GM11168 (cell line): ENCODE data around the gene ARID1B.

Experiments used
- in situ Hi-C: fragments of 300-500 bp; cut with MboI; formaldehyde crosslinking; loops from one replicate; pipeline ENCODE4 v1.12.0; 2022; ENCODE audit warnings: low sequenced_read_pairs; ENCODE audit not compliant: unreplicated experiment

The ARID1B gene

GRCh38 chr6:157206359-157206815 lies 429.2 kb downstream of the ARID1B start:
- in situ Hi-C loops: no loop called here

GRCh38 chr6:157207521-157208076 lies 430.4 kb downstream of the ARID1B start:
- in situ Hi-C loops: no loop called here

- in situ Hi-C loops: no loop called here
These were observed 432.8 kb downstream of the ARID1B start for GRCh38 chr6:157209865-157210530.

DNA sequence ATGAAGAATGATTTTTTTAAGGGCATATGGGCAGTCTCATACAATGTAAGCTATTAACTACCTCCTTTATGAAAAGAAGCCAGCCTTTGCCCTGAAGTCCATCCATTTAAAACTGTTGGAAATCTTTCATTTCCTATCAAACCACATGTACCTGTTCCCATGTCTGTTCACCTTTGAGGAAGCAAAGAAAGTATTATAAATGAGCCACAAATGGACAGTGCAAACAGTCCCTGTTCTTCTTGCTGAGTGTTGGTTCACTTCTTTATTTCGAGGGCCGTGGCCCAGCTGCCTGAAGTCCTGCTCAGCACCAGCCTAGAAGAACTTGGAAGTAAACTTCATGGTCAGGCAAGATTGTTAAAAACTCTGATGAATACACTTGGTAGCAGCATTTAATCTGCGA lies 433.8 kb downstream of the ARID1B start:
- in situ Hi-C loops: no loop called here

GRCh38 chr6:157211603-157212455 lies 434.7 kb downstream of the ARID1B start:
- in situ Hi-C loops: no loop called here

- in situ Hi-C loops: no loop called here
These were observed 436.2 kb downstream of the ARID1B start for GRCh38 chr6:157213426-157213825.

DNA sequence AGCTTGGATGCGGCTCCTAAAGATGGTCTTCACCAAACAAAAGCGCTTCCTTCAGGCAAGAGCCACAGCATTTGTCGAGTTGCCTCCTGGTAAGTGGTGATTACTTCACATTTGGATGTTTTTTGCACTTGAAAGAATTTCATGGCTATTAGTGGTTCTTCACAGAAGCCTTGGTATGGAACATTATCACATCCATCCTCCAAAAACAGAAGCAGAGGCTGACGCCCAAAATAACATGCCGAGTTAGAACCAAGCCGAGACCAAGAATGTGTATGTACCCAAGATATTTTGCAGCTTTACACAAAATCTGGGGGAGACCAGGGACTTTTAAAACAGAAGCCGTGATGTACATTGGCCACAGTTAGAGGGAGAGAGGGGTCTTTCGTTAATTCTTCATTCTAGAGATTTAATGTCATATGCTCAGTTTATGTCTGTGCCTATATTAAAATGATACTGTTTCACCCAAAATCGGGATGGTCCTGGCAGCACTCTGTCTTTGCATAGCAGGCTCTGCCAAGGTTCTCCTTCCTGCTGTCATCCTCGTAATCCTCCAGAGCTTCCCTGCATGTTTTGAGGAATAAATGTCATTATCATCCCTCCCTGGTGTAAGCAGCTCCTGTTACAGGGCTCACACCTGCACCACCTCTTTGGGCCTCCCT lies 436.9 kb downstream of the ARID1B start:
- in situ Hi-C loops: no loop called here

DNA sequence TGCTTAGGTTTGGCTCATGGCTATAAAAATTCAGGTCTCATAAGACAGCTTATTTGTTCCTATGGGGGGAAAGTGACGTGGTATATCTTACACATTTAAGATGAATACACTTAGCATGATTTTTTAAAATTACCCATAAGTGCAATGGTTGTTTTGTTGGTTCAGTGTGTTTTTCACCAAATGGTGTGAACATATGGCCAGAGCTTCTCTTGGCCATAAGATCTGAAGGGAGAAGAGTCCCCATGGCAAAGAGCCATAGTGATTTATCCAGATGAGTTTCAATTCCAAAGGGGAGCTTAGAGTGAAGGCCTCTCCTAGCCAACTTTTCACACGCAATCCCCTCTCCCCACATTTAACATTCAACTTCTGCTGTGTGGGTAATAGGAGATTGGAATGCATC lies 438.5 kb downstream of the ARID1B start:
- in situ Hi-C loops: no loop called here

- in situ Hi-C loops: no loop called here
These were observed 439.4 kb downstream of the ARID1B start for GRCh38 chr6:157216570-157216969.

DNA sequence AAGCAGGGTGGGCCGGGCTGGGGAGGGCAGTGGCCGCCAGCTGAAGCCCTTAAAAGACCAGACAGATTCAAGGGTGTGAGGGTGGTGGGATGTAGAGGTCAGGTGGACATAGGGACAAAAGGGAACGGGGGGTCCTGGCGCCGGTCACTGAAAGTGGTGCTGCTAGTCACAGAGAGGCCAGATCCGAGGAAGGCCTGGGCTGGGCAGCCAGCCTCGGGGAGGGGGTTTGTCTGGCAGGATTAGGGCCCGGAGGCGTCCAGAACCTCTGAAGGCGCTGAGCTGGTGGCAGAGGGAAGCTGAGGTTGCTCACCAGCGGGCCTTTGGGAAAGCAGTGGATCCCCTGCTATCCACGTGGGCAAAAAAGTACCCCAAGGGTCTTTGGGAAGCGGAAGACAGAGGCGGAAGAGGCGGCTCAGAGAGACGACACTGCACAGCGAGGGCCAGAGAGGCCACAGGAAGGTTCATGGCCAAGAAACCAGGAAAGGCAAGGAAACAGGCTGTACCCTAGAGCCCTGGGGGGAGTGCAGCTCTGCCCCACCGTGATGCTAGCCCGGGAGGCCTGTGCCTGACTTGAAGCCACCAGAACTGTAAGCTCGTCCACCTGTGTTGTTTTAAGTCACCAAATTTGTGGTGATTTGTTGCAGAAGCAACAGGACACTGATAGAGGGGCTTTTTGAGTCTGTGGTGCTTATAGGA lies 440.2 kb downstream of the ARID1B start:
- in situ Hi-C loops: no loop called here

DNA sequence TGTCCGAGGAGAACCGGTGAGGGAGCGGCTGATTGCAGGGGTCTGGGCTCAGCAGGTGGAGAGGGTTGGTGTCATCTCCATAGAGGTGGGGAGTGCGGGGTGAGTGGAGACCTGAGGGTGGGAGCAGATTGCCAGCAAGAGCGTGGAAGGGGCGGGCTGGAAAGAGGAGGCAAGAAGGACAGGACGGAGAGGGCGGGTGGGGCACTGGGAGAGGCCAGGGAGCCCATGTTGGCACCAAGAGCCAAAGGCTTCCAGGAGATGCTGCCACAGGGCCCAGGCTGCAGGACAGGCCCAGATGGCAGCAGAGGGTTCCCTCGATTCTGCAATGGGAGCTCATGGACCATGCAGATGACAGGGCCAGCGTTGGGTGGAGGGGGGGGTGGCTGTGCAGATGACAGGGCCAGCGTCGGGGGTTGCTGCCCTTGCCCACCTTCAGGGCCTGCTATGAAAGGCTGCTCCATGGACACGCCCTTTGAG lies 440.8 kb downstream of the ARID1B start:
- in situ Hi-C loops: no loop called here

GRCh38 chr6:157218371-157219198 lies 441.4 kb downstream of the ARID1B start:
- in situ Hi-C loops: no loop called here

GRCh38 chr6:157219201-157220200 lies 442.3 kb downstream of the ARID1B start:
- in situ Hi-C loops: no loop called here

DNA sequence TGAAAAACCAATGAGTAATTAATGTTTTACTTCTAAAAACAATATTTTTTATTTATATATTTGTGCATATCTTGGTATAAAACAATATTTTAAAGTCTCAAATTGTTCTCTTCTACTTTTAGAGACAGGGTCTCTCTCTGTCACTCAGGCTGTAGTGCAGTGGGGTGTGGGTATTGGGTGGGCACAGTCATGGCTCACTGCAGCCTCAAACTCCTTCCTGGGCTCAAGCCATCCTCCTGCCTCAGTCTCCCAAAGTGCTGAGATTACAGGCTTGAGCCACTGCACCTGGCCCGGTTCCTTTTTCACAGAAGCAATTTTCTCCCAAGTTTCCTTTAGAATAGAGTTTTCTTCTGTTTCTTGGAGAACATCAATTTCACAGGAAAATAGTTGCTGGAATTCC lies 443.3 kb downstream of the ARID1B start:
- in situ Hi-C loops: no loop called here

- in situ Hi-C loops: no loop called here
These were observed 444.1 kb downstream of the ARID1B start for GRCh38 chr6:157221049-157221816.

DNA sequence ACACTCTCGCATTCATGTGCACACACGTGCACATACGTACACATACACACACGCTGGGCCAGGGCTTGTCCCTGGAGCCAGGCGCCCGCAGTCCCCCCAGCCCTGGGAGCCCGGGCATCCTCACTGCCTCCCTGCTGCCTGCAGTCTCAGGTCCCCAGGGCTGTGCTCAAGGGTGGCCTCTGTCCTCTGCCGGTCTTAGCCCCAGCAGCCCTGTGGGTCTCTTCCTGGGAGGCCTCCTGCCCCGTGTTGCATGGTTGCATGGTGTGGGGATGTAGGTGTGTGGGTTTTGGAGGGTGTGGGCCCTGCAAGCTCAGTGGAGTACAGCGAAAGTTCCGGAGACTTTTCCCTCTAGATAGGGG lies 444.6 kb downstream of the ARID1B start:
- in situ Hi-C loops: no loop called here

DNA sequence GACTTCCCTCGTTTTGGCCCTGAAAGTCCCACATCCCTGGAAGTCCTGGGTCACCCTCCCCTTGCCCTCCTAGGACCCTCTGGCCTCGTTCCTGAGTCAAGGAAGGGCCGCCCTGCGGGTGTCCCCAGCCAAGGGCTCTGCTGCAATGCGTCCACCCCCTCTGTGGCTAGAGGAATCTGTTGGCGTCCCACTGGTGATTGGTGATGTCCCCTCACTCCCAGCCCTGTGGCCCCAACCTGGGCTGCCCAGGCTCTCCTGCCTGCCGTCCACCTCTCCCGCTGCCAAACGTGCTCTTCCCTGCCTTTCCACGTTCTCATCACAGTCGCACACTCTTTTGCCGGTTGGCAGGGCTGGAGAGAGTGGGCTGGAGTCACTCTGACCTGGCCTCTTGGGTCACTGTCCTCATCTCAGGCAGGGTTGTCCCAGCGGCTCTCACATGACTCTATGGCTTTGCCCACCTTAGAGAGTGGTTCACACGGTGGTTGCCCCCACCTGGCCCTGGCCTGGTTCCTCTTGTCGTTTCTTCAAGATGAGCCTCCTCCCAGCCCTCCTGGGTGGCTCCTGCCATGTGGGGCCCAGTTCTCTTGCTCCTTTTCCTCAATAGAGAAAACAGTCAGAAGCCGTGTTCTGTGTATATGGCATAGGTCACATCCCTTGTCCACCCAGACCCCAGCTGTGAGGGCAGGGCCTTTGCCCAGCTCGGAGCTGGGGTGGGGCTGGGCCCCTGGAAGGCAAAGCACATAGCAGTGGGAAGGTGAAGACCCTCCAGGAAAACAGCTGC lies 445.2 kb downstream of the ARID1B start:
- in situ Hi-C loops: no loop called here
